Hindlimb muscle (tissue), 1 donor: ENCODE measurements around the gene ZNF366. TPM values are rescaled to one million over a fixed set of nuclear protein-coding genes. Genes with fewer than 3 reads are reported as not detected.
"Not testable (repeated sequence)": the region's sequence is repeated elsewhere in the genome, so short reads cannot be mapped to it uniquely, and the experiment has no call there.

ENCODE experiments used
- DNase-seq: peaks from one replicate; pipeline ENCODE4 v3.0.0-alpha.2; 2013
- polyA plus RNA-seq: library from polyadenylated mRNA; unstranded; fragments of 120-200 nt; gene quantifications from one replicate; pipeline ENCODE4 v1.2.1, GENCODE V29; 2013; ENCODE audit not compliant: insufficient read length

The ZNF366 gene
- polyA plus RNA-seq, 1 donor = 4.0 TPM

GRCh38 chr5:72438141-72438540, 69.1 kb downstream of the ZNF366 start:
- no peak for DNase-seq

- DNase-seq = no peak
Measured at GRCh38 chr5:72436796-72437471, 70.3 kb downstream of the ZNF366 start.

- no peak for DNase-seq
Measured at GRCh38 chr5:72434781-72435437, 72.3 kb downstream of the ZNF366 start.

- no peak for DNase-seq
Measured at GRCh38 chr5:72434056-72434780, 73.0 kb downstream of the ZNF366 start.

- no peak for DNase-seq
Measured at GRCh38 chr5:72433522-72433921, 73.7 kb downstream of the ZNF366 start.

- no peak for DNase-seq
Measured at GRCh38 chr5:72428669-72429068, 78.5 kb downstream of the ZNF366 start.

GRCh38 chr5:72427488-72428437, 79.4 kb downstream of the ZNF366 start:
- peak; percentile 54 for DNase-seq

GRCh38 chr5:72427016-72427415, 80.2 kb downstream of the ZNF366 start:
- no peak for DNase-seq

GRCh38 chr5:72426019-72426418, 81.2 kb downstream of the ZNF366 start:
- no peak for DNase-seq

GRCh38 chr5:72418271-72418670, 88.9 kb downstream of the ZNF366 start:
- no peak for DNase-seq

GRCh38 chr5:72417333-72418062, 89.7 kb downstream of the ZNF366 start:
- no peak for DNase-seq

GRCh38 chr5:72415616-72416325, 91.4 kb downstream of the ZNF366 start:
- no peak for DNase-seq

- DNase-seq = no peak
Measured at GRCh38 chr5:72412283-72413055, 94.7 kb downstream of the ZNF366 start.

- no peak for DNase-seq
Measured at GRCh38 chr5:72410688-72411295, 96.4 kb downstream of the ZNF366 start.

GRCh38 chr5:72408603-72409002, 98.6 kb downstream of the ZNF366 start:
- no peak for DNase-seq

GRCh38 chr5:72408127-72408526, 99.1 kb downstream of the ZNF366 start:
- DNase-seq = no peak

GRCh38 chr5:72407541-72407940, 99.7 kb downstream of the ZNF366 start:
- no peak for DNase-seq

GRCh38 chr5:72407078-72407477, 100.1 kb downstream of the ZNF366 start:
- DNase-seq = no peak

GRCh38 chr5:72404771-72405170, 102.4 kb downstream of the ZNF366 start:
- DNase-seq = not testable (repeated sequence)
